GM18526 (cell line): ENCODE data around the gene ST7.

ENCODE experiments used
- POLR2A ChIP-seq: IDR thresholded peaks from 3 replicates; pipeline ENCODE4 v1.6.1; 2011; ENCODE audit not compliant: insufficient read length; ENCODE audit errors: extremely low read depth

ST7 gene

GRCh38 chr7:117085769-117086463, 132.6 kb downstream of the ST7 start:
- no peak for TF ChIP-seq POLR2A

- TF ChIP-seq POLR2A: no peak
These were observed 133.5 kb downstream of the ST7 start for GRCh38 chr7:117086788-117087187.

GRCh38 chr7:117087639-117088396, 134.5 kb downstream of the ST7 start:
- TF ChIP-seq POLR2A: no peak

GRCh38 chr7:117088623-117089194, 135.4 kb downstream of the ST7 start:
- no peak for TF ChIP-seq POLR2A

- no peak for TF ChIP-seq POLR2A
These were observed 137.5 kb downstream of the ST7 start for GRCh38 chr7:117090791-117091190.

GRCh38 chr7:117091721-117092120, 138.4 kb downstream of the ST7 start:
- no peak for TF ChIP-seq POLR2A

GRCh38 chr7:117092785-117093184, 139.5 kb downstream of the ST7 start:
- TF ChIP-seq POLR2A: no peak

GRCh38 chr7:117094457-117094856, 141.2 kb downstream of the ST7 start:
- no peak for TF ChIP-seq POLR2A

- TF ChIP-seq POLR2A: no peak
These were observed 141.8 kb downstream of the ST7 start for GRCh38 chr7:117095055-117095454.

GRCh38 chr7:117096330-117096729, 143.0 kb downstream of the ST7 start:
- TF ChIP-seq POLR2A: no peak

GRCh38 chr7:117096942-117097341, 143.6 kb downstream of the ST7 start:
- no peak for TF ChIP-seq POLR2A

- no peak for TF ChIP-seq POLR2A
These were observed 144.6 kb downstream of the ST7 start for GRCh38 chr7:117097860-117098259.

- no peak for TF ChIP-seq POLR2A
These were observed 145.2 kb downstream of the ST7 start for GRCh38 chr7:117098457-117098856.

- no peak for TF ChIP-seq POLR2A
These were observed 147.7 kb downstream of the ST7 start for GRCh38 chr7:117101026-117101425.

GRCh38 chr7:117110480-117111315, 157.4 kb downstream of the ST7 start:
- no peak for TF ChIP-seq POLR2A
